ENCODE data around the gene PGPEP1. TPM values are rescaled to one million over a fixed set of nuclear protein-coding genes. Genes with fewer than 3 reads are reported as not detected.

The PGPEP1 gene
- total and polyA plus RNA-seq, 12 donors, result 10.0 to 61.3 (median 45.2) TPM

- H3K27me3 ChIP-seq, result peaks cover 0 to 13% (median 10%) of the 10 kb centered on the region in 7 donors
- DNase-seq, result no peak
- WGBS, 2 donors, result 78 to 85% methylated on average over 5 of the region's 5 CpGs
- peaks cover 0 to 4% (median 0%) of the 10 kb centered on the region in 11 donors for H3K9me3 ChIP-seq
- TF ChIP-seq CTCF (IDR thresholded peaks at IDR 0.05), result no peak
- ATAC-seq, result no peak
- peak overlapping the region in 3 of 10 donors; percentile 16 to 88 (median 31) for H3K27ac ChIP-seq
- intact Hi-C loops (cut with DNase I), result loop anchor here in 2 of 10 donors (10.0 kb wide), 2 partner anchors 128 to 188 kb away; partner anchors contain the start of gene RAB3A (in 1 of the 2)
- peak overlapping the region in 2 of 10 donors; percentile 18 to 65 for H3K4me3 ChIP-seq
- H3K36me3 ChIP-seq, result peaks cover 0 to 36% (median 0%) of the 10 kb centered on the region in 9 donors
- peaks cover 0 to 37% (median 9%) of the 10 kb centered on the region in 9 donors for H3K4me1 ChIP-seq
These were observed 52.5 kb downstream of the PGPEP1 start for GRCh38 chr19:18392926-18393325.

- Histone ChIP-seq H3K27ac (peak overlapping the region in 4 of 10 donors; percentile 16 to 88 (median 25)), H3K4me3 (peak overlapping the region in 3 of 10 donors; percentile 17 to 65 (median 18)), H3K9me3 (peaks cover 0 to 4% (median 0%) of the 10 kb centered on the region in 11 donors), H3K36me3 (peaks cover 0 to 36% (median 0%) of the 10 kb centered on the region in 9 donors), H3K27me3 (peaks cover 0 to 15% (median 11%) of the 10 kb centered on the region in 7 donors), H3K4me1 (peaks cover 0 to 37% (median under 1%) of the 10 kb centered on the region in 9 donors)
- no peak for TF ChIP-seq CTCF (IDR thresholded peaks at IDR 0.05)
- 57 to 64% methylated on average over 7 of the region's 7 CpGs for WGBS, 2 donors
- intact Hi-C loops (cut with DNase I), result loop anchor here in 2 of 10 donors (10.0 kb wide), 2 partner anchors 129 to 189 kb away; partner anchors contain the start of gene RAB3A (in 1 of the 2)
- ATAC-seq, result peak in 6 of 8 donors; percentile 3 to 40 (median 25)
- no peak for DNase-seq
These were observed 53.4 kb downstream of the PGPEP1 start for GRCh38 chr19:18393836-18394235.

GRCh38 chr19:18396471-18397241 is 56.3 kb downstream of the PGPEP1 start:
- Histone ChIP-seq H3K27me3 (peaks cover 0 to 15% (median 11%) of the 10 kb centered on the region in 7 donors), H3K27ac (peak overlapping the region in 2 of 10 donors; percentile 33 to 88), H3K4me3 (peak overlapping the region in 8 of 10 donors; percentile 0 to 65 (median 36)), H3K4me1 (peaks cover 0 to 62% (median 0%) of the 10 kb centered on the region in 9 donors), H3K9me3 (no peaks in the 10 kb centered on the region), H3K36me3 (peaks cover 0 to 11% (median 0%) of the 10 kb centered on the region in 9 donors)
- DNase-seq (no peak), ATAC-seq (peak in 3 of 8 donors; percentile 13 to 31 (median 30))
- intact Hi-C loops (cut with DNase I), result loop anchor here in 2 of 10 donors (5.0 to 10.0 kb wide), 3 partner anchors 39 to 192 kb away; partner anchors contain the start of gene RAB3A (in 1 of the 2)
- no peak for TF ChIP-seq CTCF (IDR thresholded peaks at IDR 0.05)
- WGBS, 2 donors, result 66 to 72% methylated on average over 37 of the region's 37 CpGs

Data from heart right ventricle (tissue), 16 donors.